Stimulated activated naive CD8-positive, alpha-beta T cell treated with anti-CD3 and anti-CD28 coated beads, Interleukin-15, Interleukin-2, amounts not matched to agents 100 U/mL and 50 U/mL, for 24 hours (primary cell): ENCODE measurements around the gene PKN2.
"Not testable (repeated sequence)": the region's sequence is repeated elsewhere in the genome, so short reads cannot be mapped to it uniquely, and the experiment has no call there.

Experiments
- ATAC-seq: fragments of 150-1000 bp; cut with Tn5 transposase; one replicate; pipeline ENCODE4 v1.10.0; 2021
- DNase-seq: peaks from one replicate; pipeline ENCODE4 v3.0.0; 2021

Gene PKN2

GRCh38 chr1:88680471-88680870, 3.6 kb upstream of the PKN2 start:
- DNase-seq = no peak

DNA sequence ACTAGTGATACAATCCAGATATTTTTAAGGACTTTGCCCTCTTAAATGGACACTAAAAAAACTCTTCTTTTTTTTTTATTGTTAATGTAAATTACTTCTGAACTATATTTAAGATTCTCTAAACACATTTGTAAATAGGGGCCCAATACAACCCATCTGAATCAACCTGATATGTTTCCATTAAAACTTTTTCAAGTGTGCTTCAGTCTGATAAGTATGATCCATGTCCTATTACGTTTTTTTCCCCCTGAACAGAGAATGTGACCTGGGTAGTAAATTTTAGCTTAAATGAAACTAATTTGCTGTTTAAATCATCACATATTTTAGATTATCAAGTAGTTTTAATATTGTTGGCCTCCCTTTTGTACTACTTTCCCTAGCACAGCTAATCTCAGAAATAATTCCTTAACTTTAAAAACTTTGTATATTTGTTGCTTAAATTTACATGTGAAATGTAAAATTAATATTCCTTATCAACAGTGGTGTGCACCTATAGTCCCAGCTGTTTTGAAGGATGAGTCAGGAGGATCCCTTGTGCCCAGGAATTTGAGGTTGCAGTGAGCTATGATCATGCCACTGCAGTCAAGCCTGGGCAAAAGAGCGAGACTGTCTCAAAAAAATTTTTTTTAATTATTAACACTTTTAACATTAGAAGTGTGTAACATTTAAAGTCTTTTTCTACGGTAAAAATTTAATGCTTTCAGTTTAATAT, 3.0 kb upstream of the PKN2 start:
- DNase-seq (no peak), ATAC-seq (no peak)

More at GRCh38 chr1:88680471-88680870, 3.6 kb upstream of the PKN2 start:
- ATAC-seq = no peak

- DNase-seq (peak; percentile 76), ATAC-seq (peak; percentile 55)
Measured at GRCh38 chr1:88684482-88685258, 597 bp downstream of the PKN2 start.

DNA sequence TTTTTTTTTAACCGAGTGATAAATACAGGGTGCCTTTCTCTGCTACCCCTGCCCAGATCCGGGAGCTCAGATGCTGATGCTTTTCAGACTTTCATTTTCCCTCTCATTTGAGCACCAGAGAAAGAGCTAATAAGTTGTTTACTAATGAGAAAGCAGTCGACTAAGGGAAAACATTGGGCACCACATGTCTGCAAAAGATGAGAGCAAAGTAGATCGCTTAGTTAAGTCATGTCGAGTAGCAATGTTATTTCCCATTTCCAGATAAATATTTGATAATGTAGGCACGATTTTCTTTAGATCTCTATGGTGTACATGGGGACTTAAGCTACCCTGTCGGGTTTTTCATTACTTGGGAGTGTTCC, 1.2 kb downstream of the PKN2 start:
- DNase-seq = no peak
- no peak for ATAC-seq

DNA sequence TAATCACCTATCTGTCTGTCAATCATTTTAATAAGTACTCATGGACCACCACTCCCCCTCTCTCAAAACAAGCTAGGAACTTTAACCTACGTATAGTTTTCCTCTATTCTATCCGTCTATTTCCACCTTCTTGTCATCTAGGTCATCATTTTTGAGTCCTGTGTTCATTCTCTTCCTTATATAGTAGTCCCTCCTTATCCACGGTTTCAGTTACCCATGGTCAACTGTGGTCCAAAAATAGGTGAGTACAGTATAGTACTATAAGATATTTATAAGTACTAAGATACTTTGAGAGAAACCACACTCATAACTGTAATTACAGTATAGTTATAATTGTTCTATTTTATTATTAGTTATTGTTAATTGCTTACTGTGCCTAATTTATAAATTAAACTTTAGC, 7.5 kb downstream of the PKN2 start:
- DNase-seq (no peak), ATAC-seq (no peak)

- no peak for DNase-seq
- no peak for ATAC-seq
Measured at GRCh38 chr1:88695781-88696180, 11.7 kb downstream of the PKN2 start.

DNA sequence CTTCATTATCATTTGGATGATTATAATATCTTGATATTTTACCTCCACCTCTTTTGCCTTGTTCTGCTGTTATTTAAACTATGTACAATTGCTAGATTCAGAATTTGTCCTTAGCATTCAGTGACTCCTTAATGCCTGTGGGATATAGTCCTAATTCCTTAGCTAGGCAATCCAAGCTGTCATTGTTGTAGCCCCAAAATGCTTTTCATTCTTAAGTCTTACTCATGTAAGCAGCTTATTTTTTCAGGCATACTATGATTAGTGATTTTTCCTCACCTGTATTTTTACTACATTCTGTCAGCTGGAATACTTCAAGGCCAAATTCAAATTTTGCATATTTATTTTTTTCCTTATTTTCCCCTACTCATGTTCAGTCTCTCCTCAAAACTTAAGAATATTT, 13.4 kb downstream of the PKN2 start:
- ATAC-seq (no peak), DNase-seq (no peak)

DNA sequence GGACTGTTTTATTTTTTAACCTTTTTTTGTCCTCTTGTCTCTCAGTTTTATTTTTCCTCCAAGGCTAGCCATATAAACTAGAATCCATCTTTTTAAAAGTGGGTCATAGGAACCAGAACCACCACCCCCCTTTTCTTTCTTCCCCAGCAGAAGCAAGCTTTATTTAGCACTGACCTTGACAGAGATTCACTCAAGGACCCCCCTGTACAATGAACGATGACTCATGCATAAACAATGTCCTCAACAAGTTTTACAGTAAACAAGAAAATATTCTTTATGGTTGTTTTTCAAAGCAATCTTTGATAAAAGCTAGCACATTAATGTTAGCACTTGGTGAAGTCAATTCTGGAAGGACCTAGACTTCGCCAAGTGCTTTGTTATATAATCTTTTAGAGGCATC, 14.1 kb downstream of the PKN2 start:
- DNase-seq (no peak), ATAC-seq (no peak)

GRCh38 chr1:88698764-88699163, 14.7 kb downstream of the PKN2 start:
- ATAC-seq (no peak), DNase-seq (no peak)

DNA sequence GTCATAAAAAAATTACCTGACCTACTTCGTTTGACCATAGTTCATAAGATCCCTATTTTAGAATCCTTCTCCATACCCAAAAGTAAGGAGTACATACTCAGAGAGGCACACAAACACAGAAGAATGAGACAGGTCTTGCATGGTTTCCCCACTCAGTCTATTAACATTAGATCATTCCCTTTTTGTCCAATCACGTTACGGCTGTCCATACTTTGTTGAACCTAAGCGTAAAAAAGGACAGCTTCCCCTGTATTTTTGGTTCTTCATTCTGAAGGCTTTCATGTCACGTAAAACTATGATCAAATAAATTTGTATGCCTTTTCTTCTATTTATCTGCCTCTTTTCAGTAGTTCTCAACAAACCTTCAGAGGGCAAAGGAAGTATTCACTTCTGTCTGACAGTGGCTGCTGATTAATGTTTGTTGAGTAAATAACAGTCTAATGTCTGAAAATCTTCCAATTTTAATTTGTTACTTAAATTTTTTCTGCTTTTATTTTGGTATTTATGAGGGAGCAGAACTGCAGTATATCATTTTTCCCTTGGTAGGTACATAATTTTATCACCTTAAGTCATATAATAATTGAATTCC, 16.4 kb downstream of the PKN2 start:
- ATAC-seq = no peak
- no peak for DNase-seq

- DNase-seq = no peak
- ATAC-seq = no peak
Measured at GRCh38 chr1:88701275-88701674, 17.2 kb downstream of the PKN2 start.

DNA sequence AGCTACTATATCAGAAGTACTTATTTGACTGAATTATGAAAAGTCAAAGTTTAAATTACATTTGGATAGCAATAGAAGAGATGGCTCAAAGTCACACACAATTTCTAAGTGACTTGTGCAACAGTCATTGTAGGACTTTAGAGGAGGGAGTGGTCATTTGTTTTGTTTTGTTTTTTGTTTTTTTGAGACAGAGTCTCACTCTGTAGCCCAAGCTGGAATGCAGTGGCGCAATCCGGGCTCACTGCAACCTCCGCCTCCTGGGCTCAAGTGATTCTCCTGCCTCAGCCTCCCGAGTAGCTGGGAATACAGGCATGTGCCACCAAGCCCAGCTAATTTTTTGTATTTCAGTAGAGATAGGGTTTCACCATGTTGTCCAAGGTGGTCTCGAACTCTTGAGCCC, 17.7 kb downstream of the PKN2 start:
- DNase-seq, ATAC-seq: not testable (repeated sequence)

DNA sequence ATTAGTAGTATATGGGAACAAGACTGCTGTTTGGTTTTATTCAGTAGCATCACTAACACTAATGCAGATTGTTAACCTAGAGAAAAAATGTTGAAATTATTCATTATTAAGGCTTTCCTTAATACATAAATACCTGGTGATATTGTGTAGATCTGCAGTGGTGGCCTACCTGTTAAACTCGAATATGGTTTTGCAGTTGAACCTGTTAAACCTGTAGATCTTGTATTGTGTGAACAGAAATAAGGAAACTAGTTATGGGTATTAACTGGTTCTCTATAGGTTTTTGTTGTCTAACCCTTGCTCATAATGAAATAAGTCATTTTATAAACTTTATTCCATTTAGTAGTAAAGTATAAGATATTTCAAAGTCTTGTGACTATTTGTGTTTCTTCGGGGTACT, 23.9 kb downstream of the PKN2 start:
- no peak for ATAC-seq

GRCh38 chr1:88712907-88713306, 28.8 kb downstream of the PKN2 start:
- ATAC-seq, DNase-seq: not testable (repeated sequence)

More for the DNA sequence above, 23.9 kb downstream of the PKN2 start:
- no peak for DNase-seq

DNA sequence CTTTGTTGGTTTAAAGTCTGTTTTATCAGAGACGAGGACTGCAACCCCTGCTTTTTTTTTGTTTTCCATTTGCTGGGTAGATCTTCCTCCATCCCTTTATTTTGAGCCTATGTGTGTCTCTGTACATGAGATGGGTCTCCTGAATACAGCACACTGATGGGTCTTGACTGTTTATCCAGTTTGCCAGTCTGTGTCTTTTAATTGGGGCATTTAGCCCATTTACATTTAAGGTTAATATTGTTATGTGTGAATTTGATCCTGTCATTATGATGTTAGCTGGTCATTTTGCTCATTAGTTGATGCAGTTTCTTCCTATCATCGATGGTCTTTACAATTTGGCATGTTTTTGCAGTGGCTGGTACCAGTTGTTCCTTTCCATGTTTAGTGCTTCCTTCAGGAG, 32.5 kb downstream of the PKN2 start:
- DNase-seq, ATAC-seq: not testable (repeated sequence)

- DNase-seq (no peak), ATAC-seq (no peak)
Measured at GRCh38 chr1:88722492-88722891, 38.4 kb downstream of the PKN2 start.

DNA sequence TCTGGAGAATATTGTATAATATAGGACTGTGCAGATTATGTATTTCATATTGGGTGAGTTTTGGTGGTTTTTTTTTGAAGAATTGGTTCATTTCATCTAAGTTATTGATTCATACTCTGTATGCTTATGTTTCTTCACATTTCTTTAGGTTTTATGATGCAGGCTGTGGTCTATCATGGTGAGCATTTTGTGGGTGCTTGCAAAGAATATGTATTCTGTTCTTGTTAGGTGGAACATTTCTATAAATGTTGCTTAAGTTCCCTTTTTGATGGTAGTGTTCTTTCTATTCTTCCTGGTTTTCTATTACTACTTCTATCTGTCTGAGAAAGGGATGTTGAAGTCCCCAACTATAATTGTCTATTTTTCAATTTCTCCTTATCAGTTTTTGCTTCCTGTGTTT, 42.6 kb downstream of the PKN2 start:
- ATAC-seq (no peak), DNase-seq (no peak)

GRCh38 chr1:88727205-88727604, 43.1 kb downstream of the PKN2 start:
- ATAC-seq (no peak), DNase-seq (no peak)

DNA sequence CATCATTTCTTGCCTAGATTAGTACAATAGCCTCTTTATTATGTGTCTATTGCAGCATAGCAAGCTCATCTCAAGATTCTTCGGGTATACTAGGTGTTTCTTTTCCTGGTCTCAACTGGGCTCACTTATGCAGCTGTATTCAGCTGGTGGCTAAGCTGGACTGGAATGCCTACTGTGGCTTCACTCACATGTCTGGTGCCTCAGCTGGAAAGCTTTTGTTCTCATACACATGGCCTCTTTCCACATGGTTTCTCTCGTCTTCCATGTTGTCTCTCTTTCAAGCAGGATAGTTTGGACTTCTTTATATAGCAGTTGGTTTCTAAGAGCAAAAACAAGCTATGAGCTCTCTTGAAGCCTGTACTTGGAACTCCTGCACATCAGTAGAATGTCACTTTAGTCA, 45.2 kb downstream of the PKN2 start:
- DNase-seq = no peak
- ATAC-seq = no peak

DNA sequence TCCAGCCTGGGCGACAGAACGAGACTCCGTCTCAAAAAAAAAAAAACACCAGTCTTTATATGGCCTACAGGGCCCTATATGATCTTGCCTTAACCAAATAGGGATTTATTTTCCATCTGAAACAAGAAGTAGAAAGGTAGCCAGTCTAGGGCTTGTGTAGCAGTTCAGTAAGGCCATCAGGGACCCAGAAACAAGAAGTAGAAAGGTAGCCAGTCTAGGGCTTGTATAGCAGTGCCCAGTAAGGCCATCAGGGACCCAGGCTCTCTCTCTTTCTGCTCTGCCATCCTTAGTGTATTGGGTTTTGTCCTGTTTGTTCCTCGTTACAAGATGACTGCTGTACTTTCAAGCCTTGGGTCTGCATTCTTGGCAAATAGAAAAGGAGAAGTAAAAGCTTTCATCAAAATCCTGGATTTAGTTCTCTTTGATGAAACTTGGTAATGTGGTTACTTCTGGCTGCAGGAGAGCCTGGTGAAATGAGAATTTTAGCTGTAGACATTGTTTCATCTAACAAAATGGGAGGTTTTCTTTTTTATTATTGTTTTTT, 46.1 kb downstream of the PKN2 start:
- ATAC-seq = no peak

DNA sequence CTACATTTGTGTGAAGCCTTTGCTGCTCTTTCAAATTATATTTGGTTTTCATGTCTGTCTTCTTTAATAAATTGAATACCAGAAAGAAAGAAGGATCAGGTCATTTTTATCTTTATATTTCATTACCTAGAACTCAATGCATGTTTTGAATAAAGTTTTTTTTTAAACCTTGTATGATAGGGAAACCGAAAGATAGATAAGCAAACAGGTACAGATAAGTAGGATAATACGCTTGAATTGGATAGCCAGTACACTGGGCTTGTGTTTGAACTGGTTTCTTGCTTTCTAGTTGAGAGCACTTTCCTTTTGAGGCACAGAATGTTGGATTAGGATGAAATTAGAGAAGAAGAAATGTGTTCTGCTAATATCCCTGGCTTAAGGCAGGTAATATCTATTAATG, 46.9 kb downstream of the PKN2 start:
- DNase-seq (no peak), ATAC-seq (no peak)

More for the DNA sequence above, 46.1 kb downstream of the PKN2 start:
- no peak for DNase-seq

GRCh38 chr1:88731475-88732269, 47.6 kb downstream of the PKN2 start:
- no peak for ATAC-seq
- DNase-seq = no peak
